SK-N-MC (cell line): Measurements from ENCODE around the gene BCL7B.
"Not testable (repeated sequence)": the region's sequence is repeated elsewhere in the genome, so short reads cannot be mapped to it uniquely, and the experiment has no call there.

ENCODE experiments used
- FOXP2 ChIP-seq: optimal IDR thresholded peaks from 2 replicates; pipeline ENCODE3; 2011; ENCODE audit warnings: mild to moderate bottlenecking, moderate library complexity; ENCODE audit not compliant: insufficient read depth; ENCODE audit errors: extremely low read length, control extremely low read depth
- POLR2AphosphoS5 ChIP-seq: IDR thresholded peaks from 2 replicates; pipeline ENCODE4 v1.6.1; 2012; ENCODE audit warnings: mild to moderate bottlenecking, low read depth, low read length, borderline replicate concordance

GRCh38 chr7:73526158-73526494, 31.4 kb downstream of the BCL7B start:
- not testable (repeated sequence) for TF ChIP-seq FOXP2, POLR2AphosphoS5
